ENCODE data around the gene MTCL3.

Gene MTCL3

GRCh38 chr6:127515234-127515793, 3.8 kb downstream of the MTCL3 start:
- no peak for DNase-seq (ENCODE audit: low spot score)

GRCh38 chr6:127514773-127515227, 4.3 kb downstream of the MTCL3 start:
- no peak for DNase-seq (ENCODE audit: low spot score)

GRCh38 chr6:127514179-127514772, 4.9 kb downstream of the MTCL3 start:
- DNase-seq (ENCODE audit: low spot score) = no peak

- no peak for DNase-seq (ENCODE audit: low spot score)
Observed at GRCh38 chr6:127513425-127513824, 5.7 kb downstream of the MTCL3 start.

- DNase-seq (ENCODE audit: low spot score) = no peak
Observed at GRCh38 chr6:127510876-127511275, 8.3 kb downstream of the MTCL3 start.

- no peak for DNase-seq (ENCODE audit: low spot score)
Observed at GRCh38 chr6:127506894-127507293, 12.2 kb downstream of the MTCL3 start.

GRCh38 chr6:127503022-127503421, 16.1 kb downstream of the MTCL3 start:
- DNase-seq (ENCODE audit: low spot score) = no peak

- DNase-seq (ENCODE audit: low spot score) = no peak
Observed at GRCh38 chr6:127497410-127497809, 21.7 kb downstream of the MTCL3 start.

GRCh38 chr6:127496471-127496870, 22.7 kb downstream of the MTCL3 start:
- DNase-seq (ENCODE audit: low spot score) = no peak

GRCh38 chr6:127494240-127494767, 24.8 kb downstream of the MTCL3 start:
- no peak for DNase-seq (ENCODE audit: low spot score)

- DNase-seq (ENCODE audit: low spot score) = no peak
Observed at GRCh38 chr6:127489248-127489647, 29.9 kb downstream of the MTCL3 start.

- no peak for DNase-seq (ENCODE audit: low spot score)
Observed at GRCh38 chr6:127486934-127487333, 32.2 kb downstream of the MTCL3 start.

- peak; percentile 38 for DNase-seq (ENCODE audit: low spot score)
Observed at GRCh38 chr6:127484212-127484863, 34.8 kb downstream of the MTCL3 start.

GRCh38 chr6:127483399-127484055, 35.6 kb downstream of the MTCL3 start:
- no peak for DNase-seq (ENCODE audit: low spot score)

GRCh38 chr6:127482325-127482724, 36.8 kb downstream of the MTCL3 start:
- no peak for DNase-seq (ENCODE audit: low spot score)

- no peak for DNase-seq (ENCODE audit: low spot score)
Observed at GRCh38 chr6:127481628-127482027, 37.5 kb downstream of the MTCL3 start.

GRCh38 chr6:127481111-127481510, 38.0 kb downstream of the MTCL3 start:
- no peak for DNase-seq (ENCODE audit: low spot score)

- no peak for DNase-seq (ENCODE audit: low spot score)
Observed at GRCh38 chr6:127477658-127478057, 41.5 kb downstream of the MTCL3 start.

- no peak for DNase-seq (ENCODE audit: low spot score)
Observed at GRCh38 chr6:127475823-127476176, 43.3 kb downstream of the MTCL3 start.

GRCh38 chr6:127475135-127475822, 43.9 kb downstream of the MTCL3 start:
- DNase-seq (ENCODE audit: low spot score) = no peak

GRCh38 chr6:127471379-127472255, 47.5 kb downstream of the MTCL3 start:
- DNase-seq (ENCODE audit: low spot score) = peak; percentile 12
